ENCODE measurements around the gene RPS3. TPM values are rescaled to one million over a fixed set of nuclear protein-coding genes. Genes with fewer than 3 reads are reported as not detected.

The RPS3 gene
- total RNA-seq, 1 donor from 2014 or later: 1,433 TPM

DNA sequence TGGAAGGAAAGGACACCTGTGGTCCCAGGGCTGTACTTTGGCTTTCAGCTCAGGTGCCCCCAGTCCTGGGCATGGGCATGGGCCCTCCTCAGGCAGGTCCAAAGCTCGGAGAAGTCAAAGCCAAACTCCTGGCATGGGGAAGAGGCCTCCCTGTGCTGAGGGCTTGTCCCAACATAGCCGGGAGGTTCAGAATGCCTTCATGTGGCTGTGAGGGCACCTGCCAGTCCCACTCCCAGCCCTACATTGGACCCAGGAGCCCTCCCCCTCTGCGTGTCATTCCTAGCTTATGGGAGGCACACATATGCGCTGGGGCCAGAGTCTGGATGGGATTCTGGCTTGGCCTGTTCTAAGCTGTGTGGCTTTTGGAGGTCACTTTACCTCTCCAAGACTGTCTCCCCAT, 34.7 kb downstream of the RPS3 start:
- DNase-seq (ENCODE audit: low spot score): no peak

DNA sequence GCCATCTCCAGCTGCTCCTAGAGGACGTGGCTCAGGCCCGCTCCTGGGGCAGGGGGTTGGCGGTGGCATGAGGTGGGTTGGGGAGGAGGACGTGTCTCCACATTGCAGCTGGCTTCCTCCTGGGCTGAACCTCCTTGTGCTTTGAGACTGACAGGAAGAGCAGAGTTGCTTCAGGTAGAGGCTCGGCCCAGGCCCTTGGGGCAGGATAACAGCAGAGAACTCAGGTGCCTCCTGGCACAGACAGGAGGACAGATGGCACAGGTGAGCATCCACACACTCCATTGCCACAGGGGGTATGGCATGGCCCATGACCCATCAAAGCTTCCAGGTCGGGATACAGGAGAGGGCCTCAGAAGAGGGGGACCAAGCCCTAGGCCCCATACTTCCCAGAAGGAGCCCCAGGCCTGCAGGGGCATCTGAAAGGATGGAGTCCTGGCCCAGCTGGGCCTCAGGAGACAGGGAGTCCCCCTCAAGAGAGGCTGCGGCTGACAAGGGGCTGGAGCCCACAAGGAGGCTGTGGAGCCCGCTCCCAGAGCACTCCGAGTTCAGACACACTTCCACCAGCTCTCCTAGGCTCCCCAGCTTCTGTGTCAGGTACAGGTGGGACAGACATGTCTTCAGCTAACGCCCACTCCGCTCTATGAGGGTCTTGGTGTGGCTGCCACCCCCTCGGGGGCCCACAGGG, 35.7 kb downstream of the RPS3 start:
- DNase-seq (ENCODE audit: low spot score): no peak

GRCh38 chr11:75435571-75435925, 36.2 kb downstream of the RPS3 start:
- no peak for DNase-seq (ENCODE audit: low spot score)

DNA sequence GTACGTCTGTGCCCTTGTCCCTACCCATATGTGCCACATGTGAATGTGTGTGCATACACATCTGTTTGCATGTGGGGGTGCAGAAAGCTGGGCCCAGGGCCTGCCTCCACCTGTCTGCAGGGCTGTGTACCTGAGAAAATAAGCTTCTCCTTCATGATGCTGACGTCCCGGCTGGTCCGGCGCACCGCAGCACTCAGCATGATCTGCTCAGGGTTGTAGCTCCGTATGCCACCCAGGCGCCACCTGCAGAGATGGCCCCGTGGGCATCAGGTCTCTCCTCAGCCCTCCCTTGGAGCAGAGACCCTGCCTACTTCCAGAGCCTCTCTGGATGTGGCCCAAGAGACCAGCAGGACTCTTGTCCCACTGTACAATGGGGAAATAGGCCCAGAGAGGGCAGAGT, 37.5 kb downstream of the RPS3 start:
- DNase-seq (ENCODE audit: low spot score): no peak

- DNase-seq (ENCODE audit: low spot score): no peak
Observed at GRCh38 chr11:75437966-75438659, 38.8 kb downstream of the RPS3 start.

DNA sequence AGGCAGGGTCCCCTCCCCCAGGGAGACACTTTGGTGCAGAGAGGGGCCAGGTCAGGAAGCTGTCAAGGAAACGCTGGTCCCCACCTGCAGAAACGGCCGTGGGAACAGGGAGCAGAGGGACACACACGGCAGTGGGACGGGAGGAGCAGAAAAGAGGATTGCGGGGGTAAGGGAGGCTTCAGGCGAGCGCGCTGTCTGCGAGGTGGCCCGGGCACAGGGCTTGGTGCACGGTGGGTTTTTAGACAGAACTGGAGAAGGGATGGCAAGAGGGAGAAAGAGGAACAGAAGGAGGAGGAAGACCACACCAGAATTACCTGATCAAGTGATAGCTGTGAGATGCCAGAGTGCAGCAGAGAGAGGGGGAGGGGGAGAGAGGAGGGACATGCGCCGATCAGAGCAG, 39.7 kb downstream of the RPS3 start:
- DNase-seq (ENCODE audit: low spot score): no peak

DNA sequence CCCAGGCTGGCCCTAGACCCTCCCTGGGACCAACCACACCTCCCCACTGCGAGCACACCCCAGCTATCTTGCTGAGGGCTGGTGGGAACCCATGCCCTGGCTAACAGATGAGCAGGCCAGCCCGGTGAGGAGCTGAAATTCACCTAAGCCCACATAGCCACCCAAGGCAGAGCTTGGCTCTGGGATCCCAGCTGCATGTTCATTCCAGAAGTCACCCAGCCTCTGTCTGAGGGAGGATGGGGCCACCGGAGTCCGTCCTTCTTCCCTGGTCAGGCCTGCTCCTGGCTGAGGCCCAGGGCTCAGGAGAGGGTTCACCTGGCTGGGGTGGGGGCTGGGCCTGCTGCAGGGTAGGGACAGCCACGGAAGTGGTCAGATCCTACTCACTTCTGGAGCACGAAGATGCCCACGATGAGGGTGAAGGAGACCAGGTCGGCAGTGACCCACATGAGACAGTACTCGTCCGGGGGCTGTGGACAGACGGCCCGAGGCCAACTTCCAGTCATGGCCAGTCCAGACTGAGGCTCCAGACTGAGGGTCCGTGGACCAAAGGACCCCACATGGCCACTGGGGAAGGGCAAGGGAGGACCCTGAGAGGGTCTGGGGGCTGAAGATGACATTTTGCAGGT, 40.3 kb downstream of the RPS3 start:
- DNase-seq (ENCODE audit: low spot score): no peak

DNA sequence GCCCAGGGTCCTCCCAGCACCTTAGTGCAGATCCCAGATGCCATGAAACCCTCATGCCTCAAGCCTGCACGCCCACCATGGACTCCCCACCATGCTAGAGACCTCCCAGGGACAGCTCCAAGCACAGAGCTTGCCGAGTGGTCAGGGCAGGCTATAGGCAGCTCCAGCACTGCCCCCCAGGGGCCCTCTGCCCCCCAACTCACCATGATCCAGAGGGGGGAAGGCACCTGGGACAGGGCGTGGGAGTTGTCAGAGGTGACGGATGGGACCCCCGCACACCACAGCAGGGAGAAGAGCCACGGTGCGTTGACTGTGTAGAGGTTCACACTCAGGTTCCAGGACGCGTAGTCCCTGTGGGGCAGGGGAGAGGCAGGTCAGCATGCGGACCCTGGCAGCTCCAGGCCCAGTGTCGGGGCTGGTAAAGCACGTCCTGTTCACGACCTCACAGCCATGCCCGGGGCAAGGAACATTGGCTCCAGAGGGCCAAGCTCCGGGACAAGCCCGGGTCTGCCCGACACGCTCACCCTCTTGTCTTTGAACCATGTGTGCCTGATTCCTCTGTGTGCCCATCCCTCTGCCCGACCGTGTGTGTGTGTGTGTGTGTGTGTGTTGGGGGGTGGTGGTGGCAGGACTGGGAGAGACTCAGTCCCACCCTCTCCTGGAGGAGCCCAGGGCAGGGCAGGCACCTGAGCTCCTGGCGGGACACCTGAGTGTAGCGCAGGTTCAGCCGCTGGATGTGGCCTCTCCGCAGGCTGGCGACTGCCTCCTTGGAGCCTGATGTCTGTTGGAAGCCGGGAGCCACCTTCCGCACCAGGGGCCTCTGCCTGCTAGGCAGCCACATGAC, 41.9 kb downstream of the RPS3 start:
- no peak for DNase-seq (ENCODE audit: low spot score)

DNA sequence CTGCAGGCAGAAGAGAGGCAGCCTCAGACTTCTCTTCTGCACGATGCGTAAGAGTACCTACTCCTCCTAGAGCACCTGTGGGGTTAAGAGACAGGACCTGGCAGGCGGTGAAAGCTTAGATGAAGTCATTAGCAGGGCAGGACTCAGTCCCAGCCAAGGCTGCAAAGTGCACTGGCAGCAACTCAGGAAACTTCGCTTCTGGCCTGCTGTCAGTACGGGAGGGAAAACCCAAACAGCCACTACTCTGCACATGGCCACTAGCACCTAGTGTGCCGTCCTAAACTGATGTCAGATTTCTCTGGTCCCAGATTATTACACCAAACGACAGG, 42.5 kb downstream of the RPS3 start:
- DNase-seq (ENCODE audit: low spot score): no peak

GRCh38 chr11:75442161-75442885, 43.0 kb downstream of the RPS3 start:
- no peak for DNase-seq (ENCODE audit: low spot score)

- DNase-seq (ENCODE audit: low spot score): no peak
Observed at GRCh38 chr11:75443043-75443442, 43.7 kb downstream of the RPS3 start.

- DNase-seq (ENCODE audit: low spot score): no peak
Observed at GRCh38 chr11:75445315-75445953, 46.1 kb downstream of the RPS3 start.

DNA sequence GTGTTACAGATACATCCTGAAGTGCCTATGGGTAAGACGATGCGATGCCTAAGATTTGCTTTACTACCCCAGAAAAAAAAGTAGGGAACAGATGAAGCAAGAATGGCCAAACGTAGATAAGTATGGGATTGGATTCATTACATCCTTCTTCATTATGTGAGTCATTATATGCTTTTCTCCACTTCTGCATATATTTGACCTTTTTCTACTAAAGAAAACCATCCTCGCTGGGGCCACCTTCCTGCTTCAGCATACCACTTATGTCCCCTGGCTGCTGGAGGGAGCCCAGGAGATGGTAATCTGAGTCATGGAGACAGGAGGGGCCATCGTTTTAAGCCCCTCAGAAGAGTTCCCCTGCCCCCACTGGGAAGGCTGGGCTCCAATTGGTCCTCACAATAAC, 48.1 kb downstream of the RPS3 start:
- no peak for DNase-seq (ENCODE audit: low spot score)

DNA sequence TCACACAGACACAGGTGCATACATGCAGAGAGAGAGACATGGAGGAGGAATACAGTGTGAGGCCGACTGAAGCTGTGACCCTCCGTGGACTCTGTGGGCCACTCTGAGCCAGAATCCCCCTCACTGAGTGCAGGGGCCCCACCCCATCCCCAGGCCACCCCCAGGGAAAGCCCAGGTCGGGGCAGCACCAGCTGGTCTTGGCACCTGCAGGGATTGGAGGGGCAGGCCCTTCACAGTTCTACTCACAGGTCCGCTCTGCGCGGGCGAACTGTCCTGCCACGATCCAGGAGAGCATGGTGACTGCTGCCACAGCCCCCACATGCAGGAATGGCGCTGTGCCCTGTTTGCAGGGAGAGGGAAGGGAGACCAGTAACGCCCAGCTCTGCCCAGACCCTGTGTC, 50.0 kb downstream of the RPS3 start:
- no peak for DNase-seq (ENCODE audit: low spot score)

DNA sequence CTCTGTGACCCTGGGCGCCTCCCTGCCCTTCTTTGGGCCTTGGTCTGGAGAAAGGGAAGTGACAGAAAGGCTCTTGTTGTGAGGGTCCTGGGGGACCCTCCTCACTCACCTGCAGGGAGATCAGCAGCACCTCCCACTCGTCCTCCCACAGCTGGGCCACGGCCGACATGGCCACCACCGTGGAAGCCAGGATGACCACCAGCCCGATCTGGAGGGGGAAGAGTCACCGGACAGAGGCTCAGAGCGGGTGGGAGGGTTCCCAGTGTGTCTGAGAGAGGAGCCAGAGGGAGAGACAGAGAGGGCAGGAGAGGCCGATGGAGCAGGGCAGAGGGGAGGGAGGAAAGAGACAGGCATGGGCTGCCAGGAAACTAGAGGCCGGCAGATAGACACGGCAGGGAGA, 50.5 kb downstream of the RPS3 start:
- DNase-seq (ENCODE audit: low spot score): no peak

GRCh38 chr11:75450236-75450635, 50.9 kb downstream of the RPS3 start:
- DNase-seq (ENCODE audit: low spot score): no peak

GRCh38 chr11:75450826-75451821, 51.8 kb downstream of the RPS3 start:
- no peak for DNase-seq (ENCODE audit: low spot score)

GRCh38 chr11:75453916-75454655, 54.8 kb downstream of the RPS3 start:
- no peak for DNase-seq (ENCODE audit: low spot score)

DNA sequence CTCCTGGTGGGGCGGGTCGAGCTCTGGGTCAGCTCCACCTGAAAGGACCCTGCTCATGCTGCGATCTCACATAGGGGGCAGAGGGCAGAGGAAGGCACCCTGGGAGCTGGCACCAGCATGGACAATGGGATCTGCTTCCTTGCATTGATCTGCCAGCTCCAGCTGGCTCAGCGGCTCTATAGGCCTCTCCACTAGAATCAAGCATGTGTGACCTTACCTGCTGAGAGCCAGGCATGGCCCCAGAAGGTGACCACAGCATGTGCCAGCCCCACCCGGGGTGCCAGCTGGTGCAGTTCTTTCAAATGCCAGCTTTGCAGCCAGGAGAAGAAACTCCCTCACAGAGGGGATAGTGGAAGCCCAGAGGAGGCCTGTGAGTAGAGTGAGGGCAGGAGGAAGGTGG, 55.7 kb downstream of the RPS3 start:
- DNase-seq (ENCODE audit: low spot score): no peak

All from mesenteric fat pad (tissue), 1 donor.